Muscle of back (tissue), 11 donors: Measurements from ENCODE around the gene STK35. TPM values are rescaled to one million over a fixed set of nuclear protein-coding genes. Genes with fewer than 3 reads are reported as not detected.
A peak's percentile ranks its signal among the peaks of the same experiment; 100 is the strongest.
"Not testable (repeated sequence)": the region's sequence is repeated elsewhere in the genome, so short reads cannot be mapped to it uniquely, and the experiment has no call there.

Source experiments
- DNase-seq, 3 donors: peaks; one replicate each; pipeline versions ENCODE4 v3.0.0 to v3.0.0-alpha.2; 2013
- polyA plus RNA-seq, 10 donors: library from polyadenylated mRNA; unstranded; fragments of 120-200 nt; gene quantifications; one replicate each; pipeline ENCODE4 v1.2.1, GENCODE V29; 2013; ENCODE audit not compliant: insufficient read length in 10 of 10

STK35 gene
- polyA plus RNA-seq, 10 donors, result 6.7 to 10.5 (median 7.9) TPM

DNA sequence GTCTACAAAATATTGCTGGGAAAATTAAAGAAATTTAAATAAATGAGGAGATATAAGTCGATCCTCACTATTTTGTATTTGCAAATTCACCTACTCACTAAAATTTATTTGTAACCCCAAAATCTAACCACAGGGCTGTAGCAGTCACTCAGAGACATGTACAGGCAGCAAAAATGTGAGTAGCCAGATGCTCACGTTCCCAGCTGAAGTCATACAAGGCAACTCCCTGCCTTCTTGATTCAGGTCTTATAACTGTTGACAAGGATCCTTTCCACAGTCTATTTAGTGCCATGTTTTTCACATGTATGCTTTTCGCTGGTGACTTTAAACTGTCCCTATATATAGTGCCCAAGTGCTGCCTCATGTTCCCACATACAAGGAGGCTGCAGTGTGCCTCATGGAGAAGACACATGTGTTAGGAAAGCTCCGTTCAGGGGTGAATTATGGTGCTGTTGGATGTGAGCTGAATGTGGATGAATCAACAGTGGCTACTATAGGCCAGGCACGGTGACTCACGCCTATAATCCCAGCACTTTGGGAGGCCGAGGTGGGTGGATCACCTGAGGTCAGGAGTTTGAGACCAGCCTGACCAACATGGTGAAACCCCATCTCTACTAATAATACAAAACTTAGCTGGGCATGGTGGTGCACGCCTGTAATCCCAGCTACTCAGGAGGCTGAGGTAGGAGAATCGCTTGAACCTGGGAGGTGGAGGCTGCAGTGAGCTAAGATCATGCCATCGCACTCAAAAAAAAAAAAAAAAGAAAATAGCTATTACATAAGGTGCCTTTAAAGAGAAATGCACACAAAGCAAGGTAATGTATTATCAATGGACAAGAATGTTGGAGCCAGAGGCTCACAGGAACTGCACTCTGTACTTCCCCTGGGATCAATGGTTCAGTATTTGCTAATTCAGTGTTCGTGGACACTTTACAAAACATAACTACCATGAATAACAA, 55.3 kb downstream of the STK35 start:
- DNase-seq, result no peak

DNA sequence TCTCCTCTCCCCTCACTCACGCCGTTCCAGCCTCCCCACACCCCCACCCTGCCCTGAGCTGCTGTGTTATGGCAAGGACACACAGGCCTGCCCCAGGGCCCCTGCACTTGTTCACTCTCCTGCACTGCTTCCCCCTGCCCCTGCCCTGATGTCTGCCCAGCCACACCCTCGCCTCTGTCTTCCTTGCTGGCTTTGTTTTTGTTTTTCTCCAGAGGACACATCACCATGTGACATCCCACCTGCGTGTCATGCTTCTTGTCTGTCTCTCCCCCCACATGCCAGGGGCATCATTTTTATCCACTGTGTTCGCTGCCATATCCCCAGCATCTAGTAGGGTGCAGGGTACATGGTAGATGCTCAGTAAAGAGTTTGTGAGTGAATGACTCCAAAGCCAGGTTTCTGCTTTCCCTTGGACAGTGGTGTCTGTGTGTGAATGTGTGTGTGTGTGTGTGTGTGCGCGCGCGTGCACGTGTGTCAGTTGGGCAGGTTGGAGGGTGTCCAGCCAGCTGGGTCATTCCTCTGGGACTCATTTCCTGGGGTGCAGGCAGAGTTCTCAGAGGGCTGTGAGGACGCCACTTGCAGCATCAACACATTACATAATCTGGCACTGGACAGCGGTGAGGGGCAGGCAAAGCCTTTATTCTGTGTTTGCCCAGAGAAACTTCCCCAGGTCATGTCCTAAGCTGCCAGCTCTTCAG, 60.6 kb downstream of the STK35 start:
- no peak for DNase-seq

DNA sequence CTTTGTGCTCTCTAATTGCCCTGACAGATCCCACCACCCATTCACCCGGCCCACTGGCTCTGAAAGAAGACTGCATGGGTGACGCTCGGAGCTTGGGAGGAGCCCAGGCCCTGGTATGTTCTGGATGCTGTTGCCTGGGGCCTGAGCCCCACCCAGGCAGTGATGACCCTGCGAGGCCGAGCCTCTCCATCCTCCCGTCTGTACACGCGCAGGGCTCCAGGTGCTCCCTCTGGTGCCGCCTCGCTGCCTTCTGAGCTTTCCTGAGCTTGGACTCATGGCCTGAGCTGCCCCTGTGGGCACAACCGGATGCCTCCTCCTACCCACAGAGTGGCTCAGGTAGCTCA, 61.2 kb downstream of the STK35 start:
- DNase-seq, result no peak

DNA sequence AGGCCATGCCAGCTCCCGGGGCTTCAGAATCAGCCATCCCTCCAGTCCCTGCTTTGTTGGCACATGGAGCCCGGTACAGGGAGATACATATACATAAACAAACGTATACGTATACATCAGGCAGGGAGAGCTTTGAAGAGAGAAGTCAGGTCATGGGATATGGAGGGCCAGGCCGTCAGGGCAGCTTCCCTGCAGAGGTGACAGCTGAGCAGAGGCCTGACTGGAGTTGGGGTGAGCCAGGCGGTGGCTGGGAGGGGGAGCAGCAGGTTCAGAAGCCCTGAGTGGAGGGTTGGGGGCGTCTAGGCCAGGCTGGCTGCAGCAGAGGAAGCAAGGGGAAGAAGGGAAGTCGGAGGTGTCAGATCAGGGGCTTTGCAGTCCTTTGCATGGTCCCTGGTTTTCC, 61.7 kb downstream of the STK35 start:
- no peak for DNase-seq

DNA sequence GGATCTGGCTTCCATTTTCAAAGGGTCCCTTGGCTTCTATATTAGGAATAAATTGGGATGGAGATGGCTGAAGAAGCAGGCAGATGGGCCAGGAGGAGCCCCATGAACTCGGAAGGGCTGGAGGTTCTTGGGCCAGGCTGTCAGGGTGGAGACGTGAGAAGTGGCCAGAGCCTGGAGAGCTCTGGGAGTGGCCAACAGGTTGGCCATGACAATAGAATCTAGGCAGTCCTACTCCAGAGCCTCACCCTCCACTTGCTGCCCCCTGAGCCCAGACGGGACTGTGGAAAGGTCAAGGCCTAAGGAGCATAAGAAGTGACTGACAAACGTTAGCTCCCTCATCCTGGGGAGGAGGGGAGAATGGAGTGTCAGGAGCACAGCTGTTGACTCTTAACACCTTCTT, 62.1 kb downstream of the STK35 start:
- DNase-seq, result no peak

DNA sequence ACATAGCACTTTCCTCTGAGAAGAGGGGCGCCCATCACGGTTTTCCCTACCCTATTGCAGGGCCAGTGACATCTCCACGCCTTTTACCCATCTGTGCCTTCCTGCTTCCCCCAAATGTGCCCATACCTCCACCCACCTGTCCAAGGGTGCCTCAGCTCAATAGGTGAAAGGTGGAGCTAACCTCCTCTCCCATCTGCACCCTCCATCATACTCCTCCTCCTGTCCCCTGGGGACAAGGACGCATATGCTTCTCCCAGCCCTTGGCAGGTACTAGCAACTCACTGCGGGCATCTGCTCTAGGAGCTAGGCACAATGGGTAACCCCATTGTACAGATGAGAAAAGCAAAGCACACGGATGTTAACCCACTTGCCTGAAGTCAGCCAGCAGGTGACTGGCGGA, 62.8 kb downstream of the STK35 start:
- DNase-seq, result no peak

DNA sequence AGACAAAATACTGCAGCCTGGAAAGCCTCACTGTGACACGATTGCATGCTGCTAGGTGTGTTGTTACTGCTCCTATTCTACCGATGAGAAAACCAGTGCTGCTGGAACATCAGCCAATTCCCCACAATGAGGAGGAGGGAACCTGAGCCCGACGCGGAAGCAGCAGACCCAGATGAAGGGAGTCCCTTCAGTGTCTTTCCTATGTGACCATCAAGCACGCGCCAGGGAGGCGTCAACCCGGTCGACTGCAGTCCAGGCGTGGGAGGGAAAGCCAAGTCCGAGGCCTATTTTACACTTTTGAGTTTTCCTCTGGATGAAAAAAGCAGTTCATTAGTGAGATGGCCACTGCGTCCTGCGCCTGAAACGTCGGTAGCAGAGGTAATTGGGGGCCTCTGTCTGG, 63.3 kb downstream of the STK35 start:
- no peak for DNase-seq

DNA sequence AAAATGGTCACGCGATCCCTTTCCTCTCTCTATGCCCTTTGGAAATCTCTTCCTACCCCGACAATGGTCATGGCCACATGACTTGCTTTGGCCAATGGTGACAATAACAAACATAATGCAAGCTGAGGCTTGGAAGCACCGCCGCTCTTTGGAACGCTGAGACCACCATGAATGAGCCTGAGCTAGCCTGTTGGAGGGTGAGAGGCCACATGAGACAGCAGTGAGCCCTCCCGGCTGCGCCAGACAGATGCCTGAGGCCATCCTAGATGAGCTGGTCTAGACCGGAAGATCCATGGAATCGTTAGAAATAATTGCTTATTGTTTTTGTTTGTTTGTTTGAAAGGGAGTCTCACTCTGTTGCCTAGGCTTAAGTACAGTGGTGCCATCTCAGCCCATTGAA, 64.2 kb downstream of the STK35 start:
- DNase-seq, result no peak

DNA sequence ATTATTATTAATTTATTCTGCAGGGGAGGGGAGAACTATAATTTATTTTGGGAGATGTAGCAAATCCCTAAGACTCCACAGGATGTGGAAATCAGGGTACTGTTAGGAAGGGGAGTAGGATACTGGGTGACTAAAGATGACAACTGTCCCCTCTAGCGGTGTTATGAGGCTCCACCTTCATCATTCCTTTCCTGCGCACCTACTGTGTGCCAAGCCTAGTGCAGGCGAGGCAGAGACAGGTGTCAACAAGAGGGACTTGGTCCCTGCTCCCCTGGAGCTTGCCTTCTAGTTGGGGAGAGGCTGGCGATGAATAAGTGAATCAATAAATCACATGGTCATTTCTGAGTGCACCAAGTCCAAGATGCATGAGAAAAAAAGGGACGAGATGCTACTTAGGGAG, 65.5 kb downstream of the STK35 start:
- DNase-seq, result no peak

DNA sequence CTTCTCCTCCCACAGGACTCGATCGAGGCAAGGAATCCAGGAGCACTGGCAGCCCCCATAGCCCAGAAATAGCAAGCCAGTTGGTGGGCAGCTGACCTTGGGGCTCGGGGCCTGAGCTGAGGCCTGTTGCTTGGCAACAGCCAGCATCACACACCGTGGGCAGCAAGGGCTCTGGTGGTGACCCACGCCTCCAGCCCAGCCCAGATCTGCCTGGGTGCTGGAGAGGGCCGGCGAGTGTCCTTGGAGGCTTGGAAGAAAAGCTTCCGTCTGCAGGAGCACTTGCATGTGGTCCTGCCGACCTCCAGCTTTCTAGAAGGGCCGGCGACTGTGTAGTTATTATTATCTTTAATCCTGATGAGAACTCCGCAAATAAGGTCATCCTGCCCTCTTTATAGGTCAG, 67.3 kb downstream of the STK35 start:
- no peak for DNase-seq

DNA sequence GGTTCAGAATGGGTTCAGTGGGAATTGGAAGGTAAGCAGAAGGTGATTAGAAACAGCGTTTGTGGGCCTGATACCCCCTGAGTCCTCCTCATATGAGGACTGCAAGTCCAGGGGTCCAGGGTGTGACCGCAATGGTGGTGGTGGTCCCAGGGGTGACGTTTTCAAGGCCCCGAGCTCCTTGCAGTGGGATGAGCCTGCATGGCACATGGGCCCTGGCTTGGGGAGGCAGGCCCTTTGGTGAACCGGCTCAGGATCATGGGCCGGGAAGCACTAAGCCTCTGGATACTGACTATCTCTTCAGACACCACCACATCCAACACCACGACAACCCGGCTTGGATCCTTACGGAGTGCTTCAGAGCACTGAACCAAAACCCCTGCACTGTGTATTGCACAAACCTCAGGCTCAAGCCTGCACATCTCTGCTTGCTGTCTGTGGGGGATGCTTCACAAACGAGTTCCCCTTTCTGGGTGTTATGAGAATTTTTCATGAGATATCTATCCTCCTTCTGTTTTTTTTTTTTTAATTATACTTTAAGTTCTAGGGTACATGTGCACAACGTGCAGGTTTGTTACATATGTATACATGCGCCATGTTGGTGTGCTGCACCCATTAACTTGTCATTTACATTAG, 67.9 kb downstream of the STK35 start:
- no peak for DNase-seq

DNA sequence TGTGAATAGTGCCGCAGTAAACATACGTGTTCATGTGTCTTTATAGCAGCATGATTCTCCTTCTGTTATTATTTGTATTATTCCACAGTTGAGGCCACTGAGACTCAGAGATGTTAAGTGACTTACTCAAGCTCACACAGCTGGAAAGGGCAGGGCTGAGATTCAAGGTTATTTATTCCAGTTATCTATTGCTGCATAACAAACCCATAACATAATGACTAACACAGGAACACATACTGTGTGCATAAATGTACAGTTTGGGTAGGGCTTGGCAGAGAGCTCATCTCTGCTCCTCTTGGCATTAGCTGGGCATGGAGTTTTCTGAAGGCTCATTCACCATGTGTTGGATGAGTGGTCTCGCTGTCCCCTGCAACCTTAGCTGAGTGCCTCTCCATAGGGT, 68.8 kb downstream of the STK35 start:
- DNase-seq, result no peak

DNA sequence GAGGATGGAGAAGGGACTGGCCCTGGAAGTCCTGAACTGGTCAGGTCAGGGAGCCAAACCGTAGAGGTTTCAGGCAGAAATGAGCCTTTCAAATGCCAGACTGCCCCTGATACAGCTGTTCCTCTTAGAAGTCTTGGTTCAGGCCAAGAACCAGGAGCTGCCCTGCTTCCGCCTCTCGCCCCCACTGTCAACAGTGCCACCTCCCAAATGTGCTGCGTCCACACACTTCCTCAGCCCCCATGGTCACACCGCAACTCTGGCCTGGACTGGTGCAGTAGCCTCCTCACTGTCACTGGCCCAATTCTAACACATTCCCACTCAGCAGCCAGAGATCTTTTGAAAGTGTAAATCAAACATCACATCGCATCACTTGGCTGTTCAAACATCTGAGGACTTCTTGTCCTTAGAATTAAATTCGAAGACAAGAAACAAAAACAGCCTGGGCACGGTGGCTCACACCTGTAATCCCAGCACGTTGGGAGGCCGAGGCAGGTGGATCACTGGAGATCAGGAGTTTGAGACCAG, 69.7 kb downstream of the STK35 start:
- no peak for DNase-seq

DNA sequence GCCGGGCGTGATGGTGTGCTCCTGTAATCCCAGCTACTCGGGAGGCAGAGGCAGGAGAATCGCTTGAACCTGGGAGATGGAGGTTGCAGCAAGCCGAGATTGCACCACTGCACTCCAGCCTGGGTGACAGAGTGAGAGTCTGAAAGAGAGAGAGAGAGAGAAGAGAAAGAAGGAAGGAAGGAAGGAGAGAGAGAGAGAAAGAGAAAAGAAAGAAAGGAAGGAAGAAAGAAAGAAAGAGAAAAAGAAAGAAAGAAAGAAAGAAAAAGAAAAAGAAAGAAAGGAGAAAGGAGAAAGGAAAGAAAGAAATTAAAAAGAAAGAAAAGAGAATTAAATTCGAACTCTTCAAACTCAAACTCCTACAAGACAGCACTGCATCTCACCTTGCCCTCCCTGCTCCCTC, 70.2 kb downstream of the STK35 start:
- DNase-seq, result not testable (repeated sequence)

DNA sequence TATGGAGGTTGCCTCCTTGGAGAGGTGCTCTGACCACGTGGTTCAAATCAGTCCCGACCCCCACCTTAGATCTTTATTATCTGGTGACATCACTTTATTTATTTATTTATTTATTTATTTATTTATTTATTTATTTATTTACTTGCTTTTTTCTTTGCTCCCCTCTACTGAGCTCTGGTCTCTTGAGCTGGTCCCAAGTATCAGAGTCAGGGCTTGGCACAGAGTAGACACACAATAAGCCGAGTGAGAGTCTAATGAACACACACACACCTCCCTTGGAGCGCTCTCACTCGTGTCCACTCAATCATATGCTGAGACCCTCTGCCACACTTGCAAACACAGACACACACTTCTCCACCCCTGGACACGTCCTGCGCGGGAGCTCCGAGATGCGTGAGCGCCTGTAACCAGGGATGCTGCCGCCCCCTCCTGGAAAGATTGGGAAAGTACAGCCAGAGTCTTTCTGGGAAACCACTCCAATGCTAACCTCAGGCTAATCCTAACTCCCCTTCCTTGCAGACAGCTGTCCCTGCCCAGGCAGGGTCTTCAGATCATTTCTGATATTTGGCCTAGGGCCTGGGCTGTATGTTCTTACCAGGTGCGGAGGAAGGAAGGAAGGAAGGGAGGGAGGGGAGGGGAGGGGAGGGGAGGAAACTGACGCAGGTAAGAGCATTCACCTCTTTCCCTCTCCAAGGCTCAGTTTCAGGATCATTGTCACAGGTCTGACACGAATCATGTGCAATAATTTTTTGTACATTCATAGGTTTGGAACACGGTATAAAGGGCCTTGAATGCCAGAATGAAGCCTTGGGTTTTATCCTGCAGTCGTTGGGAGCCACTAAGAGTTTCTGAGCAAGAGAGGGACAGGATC, 70.9 kb downstream of the STK35 start:
- DNase-seq, result peak; percentile 42 to 86 (median 71)

DNA sequence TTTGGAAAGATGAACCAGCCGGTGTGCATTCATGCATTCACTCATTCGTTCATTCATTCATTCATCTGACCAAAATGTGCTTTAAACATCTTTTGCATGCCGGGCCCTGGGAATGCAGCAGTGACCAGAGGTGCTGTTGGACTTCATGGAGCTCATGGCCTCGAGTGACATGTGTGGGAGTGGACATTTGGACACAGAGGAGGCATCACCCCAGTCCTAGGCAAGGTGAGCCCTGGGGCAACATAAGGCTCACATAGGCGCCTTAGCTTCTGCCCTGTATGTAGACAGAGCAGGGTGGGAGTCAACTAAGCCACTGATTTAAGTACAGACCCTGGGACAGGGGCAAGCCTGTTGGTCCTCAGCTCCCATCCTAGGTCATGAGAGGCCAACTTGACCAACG, 71.6 kb downstream of the STK35 start:
- no peak for DNase-seq

DNA sequence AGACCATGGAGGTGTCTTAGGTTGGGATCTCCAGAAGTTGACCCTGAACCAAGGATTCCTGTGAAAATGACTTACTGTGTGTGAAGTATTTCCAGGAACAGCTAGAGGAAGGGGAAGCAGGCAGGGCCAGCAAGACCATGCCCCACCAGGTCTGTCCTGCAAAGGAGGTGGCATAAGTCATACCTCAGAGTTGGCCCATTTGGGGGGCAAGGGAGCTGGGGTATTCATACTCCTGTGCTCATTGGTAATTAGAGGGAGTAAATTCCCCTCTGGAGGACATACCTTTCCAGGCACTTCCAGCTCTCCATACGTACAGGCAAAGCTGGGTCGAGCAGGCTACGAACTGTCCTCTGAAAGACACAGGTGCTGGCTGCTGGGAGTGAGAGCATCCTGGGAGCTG, 72.4 kb downstream of the STK35 start:
- DNase-seq, result no peak

DNA sequence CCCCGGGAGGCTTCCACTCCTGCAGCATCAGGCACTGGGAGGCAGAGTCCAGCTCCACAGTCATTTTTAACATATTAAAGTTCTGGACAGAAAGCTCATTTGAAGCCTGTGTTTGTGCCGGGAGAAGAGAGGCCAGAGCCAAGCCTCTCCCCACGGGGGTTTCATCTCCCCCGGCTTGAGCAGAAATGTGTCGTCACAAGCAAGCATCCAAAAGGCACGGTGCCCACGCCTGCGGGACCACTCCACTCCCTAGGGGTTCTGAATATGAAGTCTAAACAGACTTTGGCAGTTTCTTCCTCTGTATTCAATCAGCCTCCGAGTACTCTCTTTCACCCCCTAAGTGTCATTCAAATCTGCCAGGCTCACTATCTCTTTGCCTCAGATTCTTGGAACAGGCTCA, 75.3 kb downstream of the STK35 start:
- DNase-seq, result no peak

DNA sequence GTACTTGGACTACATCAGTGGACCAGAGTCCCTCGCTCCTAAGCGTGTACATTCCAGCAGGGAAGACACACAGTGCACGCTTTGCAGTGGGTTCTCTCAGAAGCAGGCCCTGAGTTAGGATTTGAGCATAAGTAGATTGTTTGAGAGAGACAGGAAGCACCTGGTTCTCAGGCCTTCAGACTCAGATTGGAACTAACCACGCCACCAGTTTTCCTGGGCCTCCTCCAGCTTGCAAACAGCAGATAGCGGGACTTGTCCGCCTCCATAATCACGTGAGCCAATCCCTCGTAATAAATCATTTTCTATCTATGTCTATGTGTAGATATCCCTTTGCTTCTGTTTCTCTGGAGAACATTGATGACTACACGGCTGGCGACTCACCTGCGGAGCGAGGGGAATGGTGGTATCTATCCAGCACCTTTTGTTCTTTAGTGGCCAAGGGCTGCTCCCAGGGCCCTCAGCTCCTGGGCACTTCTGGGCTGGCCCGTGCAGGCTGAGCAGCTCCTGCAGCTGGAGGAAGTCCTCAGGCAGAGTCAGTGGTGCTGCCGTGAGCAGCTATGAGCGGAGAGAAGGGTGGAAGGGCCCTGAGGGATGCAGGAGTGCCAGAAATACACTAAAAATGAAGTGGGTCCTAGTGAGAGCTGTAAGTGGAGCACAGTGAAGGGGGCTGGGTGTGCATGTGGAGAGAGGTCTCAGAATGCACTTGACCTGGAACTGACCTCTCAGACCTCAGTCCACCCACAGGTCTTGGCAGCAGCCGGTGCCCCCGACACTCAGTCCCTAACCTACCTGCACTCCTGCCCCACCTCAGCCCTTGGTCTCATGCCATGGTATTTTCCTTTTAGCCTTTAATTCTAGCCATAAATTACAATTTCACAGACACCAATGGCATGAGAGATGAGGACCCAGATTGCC, 76.9 kb downstream of the STK35 start:
- peak in 1 of 3 donors; percentile 53 for DNase-seq

DNA sequence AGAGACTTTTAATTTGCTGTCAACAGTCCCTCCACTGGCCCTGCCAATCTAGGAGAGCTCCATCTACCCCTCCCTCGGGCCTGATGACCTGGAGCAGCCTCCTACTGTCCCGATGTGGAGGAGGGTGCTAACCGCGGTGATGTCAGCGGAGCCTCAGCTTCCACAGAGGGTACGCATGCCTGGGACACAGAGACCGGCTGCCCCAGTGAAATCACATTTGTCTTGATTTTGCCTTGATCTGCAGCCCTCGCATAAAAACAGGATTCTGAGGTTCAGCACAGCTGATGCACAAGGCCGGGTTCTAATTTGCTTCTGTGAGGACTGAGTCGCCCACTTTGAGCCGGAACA, 77.6 kb downstream of the STK35 start:
- no peak for DNase-seq

DNA sequence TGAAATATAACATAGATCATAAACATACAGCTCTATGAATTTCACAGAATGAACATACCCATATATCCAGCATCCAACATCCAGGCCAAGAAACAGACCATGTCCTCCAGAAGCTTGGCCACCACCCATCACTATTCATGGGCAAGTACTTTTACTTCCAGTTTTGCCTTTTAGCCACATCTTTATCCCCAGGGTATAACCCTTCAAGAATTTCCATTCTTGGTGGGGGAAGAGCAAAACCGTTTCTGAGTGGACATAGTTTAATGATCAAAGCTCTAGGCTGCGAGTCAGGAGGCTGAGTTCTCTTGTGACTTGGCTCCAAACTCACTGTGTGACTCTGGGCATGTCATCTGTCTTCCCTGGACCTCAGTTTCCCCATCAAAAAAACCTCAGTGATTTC, 78.3 kb downstream of the STK35 start:
- no peak for DNase-seq
